Glomerular visceral epithelial cell (primary cell): Measurements from ENCODE around the gene EMILIN2.

Experiments
- DNase-seq: peaks from one replicate; pipeline ENCODE4 v3.0.0-alpha.2; 2016; ENCODE audit errors: extremely low spot score

EMILIN2 gene

DNA sequence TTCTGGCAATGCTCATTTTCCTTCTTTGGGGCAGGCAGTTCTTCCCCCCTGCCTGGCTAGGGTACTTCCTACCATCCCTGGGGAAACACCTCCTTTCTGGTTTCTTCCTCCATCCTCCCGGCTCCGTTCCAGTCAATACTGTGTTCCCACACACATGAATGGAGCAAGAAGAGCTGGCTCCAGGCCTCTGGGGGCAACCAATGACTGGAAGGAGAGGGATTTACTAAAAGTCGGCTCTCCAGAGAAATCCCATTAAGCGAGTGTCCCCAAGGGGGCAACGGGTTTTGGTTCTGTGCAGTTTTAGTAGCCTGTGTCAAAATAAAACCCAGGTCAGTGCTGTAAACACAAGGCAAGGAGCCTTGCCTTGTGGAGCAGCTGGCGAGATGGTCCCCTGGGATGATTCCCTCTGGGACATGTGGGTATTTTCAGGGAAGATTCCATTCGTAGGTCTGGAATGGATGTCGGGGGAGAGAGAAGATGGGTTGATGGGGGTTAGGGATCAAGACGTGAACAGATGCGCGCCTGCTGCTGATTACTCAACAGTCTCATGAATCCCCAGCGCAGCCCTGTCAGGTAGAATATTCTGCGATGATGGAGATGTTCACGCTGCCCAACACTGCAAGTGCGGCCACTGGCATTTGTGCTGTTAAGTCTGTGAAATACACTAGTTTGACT is 32.0 kb downstream of the EMILIN2 start:
- no peak for DNase-seq

DNA sequence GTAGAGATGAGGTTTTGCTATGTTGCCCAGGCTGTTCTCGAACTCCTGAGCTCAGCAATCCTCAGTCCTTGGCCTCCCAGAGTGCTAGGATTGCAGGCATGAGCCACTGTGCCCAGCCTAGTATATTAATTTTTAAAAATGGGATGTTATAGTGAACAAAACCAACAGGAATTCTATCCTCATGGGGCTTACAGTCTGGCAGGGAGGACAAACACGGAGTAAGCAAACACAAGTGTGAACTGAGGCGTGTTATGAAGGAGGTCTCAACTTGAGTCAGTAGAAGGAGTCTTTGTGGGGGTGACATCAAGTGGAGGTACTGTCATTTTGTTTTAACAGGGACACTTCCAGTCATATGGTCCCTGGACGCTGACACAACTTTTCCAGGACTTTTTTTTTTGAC is 33.1 kb downstream of the EMILIN2 start:
- no peak for DNase-seq

DNA sequence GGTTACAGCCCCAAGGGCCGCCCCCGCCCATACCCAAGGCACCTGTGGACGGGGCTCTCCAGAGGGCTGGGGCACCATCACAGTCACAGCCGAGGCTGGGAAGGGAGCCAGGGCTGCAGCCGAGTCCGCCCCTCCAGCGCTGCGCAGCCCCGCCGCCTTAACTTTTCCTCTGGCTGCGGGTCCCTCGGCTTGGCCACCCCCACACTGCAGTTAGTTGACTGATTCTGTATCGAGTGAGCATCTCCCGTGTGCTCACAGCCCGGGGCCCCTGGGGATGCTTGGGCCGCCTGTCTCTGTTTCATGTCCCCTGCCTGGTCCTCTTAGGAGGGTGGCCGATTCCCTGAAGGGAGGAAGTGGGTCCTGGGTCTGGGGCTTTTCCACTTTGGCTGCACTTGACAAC is 33.7 kb downstream of the EMILIN2 start:
- no peak for DNase-seq

DNA sequence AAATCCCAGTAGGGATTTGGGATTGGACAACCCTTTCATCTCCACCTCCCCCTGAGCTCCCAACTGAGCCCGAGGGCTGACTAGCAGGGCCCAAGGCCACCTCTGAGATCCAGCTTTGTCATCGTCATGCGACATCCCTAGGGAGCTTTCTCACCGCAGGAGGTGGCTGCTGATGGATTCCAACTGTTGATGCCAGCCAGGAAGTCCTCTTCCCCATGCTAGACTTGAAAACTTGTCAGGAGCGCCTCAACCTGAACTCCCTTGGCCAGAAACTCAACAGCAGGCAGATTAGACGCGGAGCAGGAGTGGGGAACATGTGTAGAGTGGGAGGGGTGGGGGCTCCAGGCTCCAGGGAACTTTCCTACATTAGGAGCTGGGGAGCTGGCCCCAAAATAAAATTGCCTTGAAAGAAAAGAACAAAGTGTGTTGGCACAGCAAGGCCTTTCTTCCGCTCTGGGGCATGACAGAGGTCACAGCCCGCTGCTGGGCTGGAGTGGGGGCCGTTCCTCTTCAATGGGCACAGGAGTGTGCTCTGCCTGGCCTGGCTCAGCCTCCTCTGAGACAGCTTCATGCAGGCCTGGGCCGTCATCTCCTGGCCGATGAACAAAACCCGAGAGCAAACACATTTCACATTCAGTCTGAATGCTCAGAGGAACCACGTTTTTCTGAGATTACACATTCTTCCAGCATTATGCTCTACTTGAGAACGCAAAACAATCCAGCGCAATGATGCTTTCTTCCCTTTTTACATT is 34.5 kb downstream of the EMILIN2 start:
- peak; percentile 85 for DNase-seq

DNA sequence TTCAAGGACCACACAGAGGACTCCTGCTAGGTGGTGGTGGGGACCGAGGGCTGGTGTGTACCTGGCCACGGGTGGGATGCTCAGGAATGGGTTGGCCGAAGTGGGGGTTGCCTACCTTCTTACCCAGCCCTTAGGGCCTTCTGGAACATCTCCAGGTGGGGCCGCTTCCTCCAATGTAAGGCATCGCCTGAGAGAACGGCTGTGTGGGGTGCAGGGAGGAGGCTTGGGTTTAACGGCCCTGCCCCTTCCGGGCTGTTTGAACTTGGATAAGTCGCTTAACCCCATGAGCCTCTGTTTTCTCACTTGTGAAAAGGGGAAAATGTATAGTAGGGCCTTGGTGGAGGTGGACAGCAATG is 35.0 kb downstream of the EMILIN2 start:
- no peak for DNase-seq

DNA sequence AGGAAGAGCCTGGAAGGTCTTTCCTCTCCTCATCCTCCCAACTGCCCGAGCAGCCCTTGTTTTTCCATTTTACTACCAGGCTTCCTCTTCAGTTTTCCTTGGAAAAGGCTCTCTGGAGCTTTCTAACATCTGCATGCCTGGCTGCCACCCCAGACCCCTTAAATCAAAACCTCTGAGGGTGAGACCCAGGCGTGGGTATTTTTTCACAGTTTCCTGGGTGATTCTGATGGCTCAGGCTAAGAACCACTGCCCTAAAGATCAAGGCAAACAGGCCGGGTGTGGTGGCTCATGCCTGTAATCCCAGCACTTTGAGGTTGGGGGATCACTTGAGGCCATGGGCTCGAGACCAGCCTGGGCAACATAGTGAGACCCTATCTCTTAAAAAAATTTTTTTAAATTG is 35.4 kb downstream of the EMILIN2 start:
- DNase-seq = no peak

DNA sequence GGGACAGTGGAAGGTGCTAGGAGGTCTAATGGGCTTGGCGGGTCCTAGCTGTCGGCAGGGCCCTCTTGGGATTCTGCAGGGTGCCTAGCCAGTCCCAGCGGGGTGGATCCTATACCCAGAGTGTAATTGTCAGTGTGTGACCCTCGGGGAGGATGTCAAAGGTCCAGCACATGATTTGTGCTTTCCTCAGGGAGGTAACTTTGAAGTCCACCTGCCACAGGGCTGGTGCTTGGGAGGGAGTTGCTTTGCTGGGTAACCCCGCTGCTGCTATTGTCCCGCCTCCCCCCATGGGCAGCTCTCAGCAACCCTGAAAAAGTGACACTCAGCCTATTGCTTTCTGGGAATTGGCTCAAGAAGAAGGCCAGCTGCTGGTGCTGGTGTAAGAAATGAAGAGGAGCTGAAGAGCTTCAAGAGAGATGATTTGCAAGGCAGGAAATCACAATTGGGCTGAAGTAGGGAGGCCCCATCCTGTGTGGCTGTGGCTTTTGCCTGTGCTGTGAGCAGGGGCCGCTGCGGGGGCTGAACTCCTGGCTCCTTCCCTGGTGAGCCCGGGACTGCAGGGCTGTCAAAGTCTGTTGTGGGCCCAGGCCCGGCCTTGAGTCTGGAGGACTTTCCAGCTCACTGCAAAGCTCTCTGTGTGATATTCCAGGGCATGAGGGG is 36.4 kb downstream of the EMILIN2 start:
- DNase-seq = no peak

DNA sequence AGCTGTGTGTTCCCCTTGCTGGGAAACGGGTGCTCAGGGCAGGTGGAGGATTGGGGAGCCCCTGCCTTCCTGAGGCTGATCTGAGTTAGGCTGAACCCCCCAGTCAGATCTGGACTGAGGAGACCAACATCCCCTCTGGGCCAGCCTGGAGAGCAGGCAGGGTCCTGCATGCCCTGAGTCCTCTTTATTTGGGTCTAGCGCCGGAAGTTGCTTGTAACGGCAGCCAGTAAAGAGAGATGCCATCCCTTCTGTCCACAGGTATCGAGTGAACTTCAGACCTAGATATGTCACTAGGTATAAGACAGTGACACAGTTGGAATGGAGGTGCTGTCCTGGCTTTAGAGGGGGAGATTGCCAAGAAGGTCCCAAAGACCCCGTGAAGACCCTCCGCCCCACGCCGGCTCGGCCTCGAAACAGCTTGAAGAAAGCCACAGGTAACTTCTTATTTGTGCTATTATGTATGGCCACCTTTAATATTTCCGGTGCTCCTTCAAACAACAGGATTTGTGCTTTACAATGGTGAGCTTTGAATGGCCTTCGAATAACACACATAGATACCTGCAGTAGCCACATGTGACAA is 38.0 kb downstream of the EMILIN2 start:
- DNase-seq = no peak

DNA sequence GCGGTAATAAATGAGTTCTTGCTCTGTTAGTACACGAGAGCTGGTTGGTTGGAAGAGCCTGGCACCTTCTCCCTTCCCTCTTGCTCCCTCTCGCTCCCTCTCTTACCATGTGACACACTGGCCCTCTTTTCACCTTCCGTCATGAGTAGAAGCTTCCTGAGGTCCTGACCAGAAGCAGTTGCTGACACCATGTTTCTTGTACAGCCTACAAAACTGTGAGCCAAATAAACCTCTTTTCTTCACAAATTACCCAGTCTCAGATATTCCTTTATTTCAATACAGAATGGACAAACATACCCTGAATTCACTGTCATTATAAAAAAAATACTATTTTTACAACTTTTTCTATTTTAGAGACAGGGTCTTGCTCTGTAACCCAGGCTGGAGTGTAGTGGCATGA is 40.7 kb downstream of the EMILIN2 start:
- no peak for DNase-seq

DNA sequence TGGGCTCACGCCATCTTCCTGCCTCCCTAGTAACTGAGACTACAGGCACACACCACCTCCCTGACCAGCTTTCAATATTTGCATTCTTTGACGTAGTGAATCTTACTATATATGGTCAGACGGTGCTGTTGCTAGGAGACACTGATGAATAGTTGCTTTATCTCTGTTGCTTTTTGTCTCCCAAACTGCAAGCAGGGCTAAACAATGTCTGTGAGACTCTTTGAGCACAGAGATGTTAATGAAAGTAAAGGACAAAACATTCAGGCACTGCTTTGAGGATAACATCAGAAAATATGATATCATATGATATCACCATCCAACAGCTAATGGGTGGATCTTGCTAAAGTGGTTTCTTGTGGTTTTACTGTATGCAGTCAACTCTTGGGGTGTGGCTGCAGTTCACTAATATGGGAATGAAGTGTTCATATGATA is 43.0 kb downstream of the EMILIN2 start:
- no peak for DNase-seq

DNA sequence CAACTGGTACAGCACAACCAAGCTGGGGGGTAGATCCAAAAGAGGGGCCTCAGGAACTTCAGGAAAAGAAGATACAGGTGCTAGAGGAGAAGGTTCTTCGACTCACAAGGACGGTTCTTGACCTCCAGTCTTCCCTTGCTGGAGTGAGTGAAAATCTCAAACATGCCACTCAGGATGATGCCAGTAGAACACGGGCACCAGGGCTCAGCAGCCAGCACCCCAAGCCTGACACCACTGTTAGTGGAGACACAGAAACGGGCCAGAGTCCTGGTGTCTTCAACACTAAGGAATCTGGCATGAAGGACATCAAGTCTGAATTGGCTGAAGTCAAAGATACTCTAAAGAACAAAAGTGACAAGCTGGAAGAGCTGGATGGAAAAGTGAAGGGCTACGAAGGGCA is 43.8 kb downstream of the EMILIN2 start:
- no peak for DNase-seq

DNA sequence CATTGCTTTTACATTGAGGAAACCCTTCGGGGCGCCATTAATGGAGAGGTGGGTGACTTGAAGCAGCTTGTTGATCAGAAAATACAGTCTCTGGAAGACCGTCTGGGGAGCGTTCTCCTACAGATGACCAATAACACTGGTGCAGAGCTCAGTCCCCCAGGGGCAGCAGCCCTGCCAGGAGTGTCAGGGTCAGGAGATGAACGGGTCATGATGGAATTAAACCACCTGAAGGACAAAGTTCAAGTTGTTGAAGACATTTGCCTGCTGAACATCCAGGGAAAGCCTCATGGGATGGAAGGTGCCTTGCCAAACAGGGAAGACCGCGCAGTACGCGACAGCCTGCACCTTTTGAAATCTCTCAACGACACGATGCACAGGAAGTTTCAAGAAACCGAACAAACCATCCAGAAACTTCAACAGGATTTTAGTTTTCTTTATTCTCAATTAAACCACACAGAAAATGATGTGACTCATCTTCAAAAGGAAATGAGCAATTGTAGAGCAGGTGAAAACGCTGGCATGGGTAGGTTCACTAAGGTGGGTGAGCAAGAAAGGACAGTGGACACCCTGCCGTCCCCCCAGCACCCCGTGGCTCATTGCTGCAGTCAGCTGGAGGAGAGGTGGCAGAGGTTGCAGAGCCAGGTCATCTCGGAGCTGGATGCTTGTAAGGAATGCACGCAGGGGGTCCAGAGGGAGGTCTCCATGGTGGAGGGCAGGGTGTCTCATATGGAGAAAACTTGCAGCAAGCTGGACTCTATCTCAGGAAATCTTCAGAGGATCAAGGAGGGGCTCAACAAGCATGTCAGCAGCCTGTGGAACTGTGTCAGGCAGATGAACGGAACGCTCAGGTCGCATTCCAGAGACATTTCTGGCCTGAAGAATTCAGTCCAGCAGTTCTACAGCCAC is 45.0 kb downstream of the EMILIN2 start:
- DNase-seq = no peak

DNA sequence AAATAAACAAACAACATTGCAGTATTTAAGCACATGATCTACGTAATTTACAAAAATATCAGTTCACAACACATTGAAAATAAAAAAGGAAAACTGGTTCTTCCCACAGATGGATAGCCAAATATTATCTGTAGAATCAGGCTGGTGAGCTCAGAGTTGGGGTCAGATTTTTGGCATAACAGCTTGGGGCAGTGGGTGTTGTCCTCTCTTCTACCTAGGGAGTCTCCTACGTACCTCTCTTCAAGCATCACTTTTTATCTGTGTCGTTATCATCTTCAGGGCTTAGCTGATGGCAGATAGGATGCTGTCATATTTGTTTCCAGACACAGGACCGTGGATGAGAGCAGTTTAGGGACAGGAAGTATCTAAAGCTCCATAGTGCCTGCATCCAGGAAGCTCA is 46.2 kb downstream of the EMILIN2 start:
- DNase-seq = no peak

DNA sequence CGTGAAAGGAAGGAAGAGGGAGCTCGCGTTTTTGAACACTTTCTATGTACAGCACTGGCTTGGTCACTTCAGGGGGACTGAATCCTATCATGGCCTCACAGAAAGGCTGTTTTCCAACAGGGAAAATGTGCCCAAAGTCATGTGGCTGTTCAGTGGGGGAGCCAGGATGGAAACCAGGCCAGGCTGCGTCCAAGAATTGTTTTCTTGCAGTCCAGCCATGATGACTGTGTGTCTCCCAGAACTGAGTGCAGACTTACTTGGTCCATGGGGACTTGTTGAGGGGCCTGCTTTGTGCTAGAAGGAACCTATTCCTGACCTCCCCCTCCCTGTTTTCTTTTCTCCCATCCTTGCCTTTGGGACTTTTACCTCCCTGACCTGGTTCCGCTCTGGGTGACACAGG is 46.9 kb downstream of the EMILIN2 start:
- DNase-seq = no peak

DNA sequence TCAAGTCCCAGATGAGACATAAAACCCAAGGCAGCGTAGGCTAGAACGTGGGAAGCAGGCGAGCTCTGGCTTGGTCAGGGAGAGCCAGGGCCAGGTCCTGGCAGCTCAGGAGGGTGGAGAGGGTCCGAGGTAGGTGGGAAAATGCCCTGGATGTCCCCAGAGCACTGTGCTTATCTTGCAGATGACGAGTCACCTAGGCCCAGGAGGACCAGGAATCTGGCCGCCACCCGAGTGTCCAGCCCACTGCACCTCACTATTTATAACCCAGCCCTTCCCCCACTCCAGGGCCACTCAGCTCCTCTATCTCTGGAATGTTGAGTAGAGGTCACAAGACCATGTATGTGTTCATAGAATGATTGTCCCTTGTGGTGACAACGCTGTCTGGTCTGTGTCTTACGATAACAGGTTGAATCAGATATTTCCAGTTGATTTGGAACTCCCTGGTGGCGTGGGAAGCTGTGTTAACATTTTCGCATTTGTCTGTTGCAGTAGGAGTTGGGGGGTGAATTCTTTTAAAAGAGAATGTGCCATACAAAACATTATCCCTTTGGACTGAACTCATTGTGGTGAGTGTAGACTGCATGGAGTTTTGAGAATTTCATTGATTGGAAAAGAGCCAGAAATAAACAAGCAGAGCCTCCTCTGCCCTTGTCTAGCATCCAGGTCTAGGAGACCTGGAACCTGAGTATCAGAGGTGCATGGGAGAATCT is 47.5 kb downstream of the EMILIN2 start:
- no peak for DNase-seq

DNA sequence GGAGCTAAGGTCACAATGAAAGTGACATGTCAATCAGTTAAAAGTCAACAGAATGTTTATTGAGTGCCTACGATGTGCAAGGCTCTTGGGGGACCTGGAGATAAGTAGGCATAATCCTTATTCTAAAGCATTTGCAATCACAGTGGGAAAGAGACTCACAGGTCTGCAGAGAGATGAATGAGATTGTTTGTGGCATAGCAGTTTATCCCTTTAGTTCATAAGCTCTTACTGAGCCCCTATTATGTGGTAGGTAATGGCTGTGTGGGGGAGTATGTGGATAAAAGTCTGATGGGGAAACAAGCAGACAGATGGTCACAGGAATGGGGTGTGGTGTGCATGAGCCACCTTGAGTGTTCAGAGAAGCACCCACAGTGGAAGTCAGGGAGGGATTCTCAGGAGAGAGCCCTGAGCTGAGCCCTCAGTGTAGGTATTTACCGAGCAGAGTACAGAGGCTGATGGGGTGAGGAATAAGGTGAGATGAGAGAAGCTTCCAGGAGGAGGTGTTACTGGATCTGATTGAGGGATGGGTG is 48.1 kb downstream of the EMILIN2 start:
- no peak for DNase-seq

DNA sequence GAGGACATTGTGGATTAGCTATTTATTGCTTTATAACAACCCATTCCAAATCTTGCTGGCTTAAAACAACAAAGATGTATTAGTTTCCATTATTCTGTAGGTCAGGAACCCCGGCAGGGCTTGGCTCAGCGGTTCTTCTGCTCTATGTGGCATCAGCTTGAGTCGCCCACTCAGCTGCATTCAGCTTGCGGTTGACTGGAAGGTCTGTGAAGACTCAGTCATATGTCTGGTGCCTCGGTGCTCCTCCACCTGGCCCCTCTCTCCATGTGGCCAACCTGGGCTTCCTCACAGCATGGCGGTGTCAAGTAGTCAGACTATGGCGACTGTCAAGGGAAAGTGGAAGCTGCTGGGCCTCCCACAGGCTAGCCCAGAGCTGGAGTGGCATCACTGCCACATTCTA is 48.6 kb downstream of the EMILIN2 start:
- no peak for DNase-seq

DNA sequence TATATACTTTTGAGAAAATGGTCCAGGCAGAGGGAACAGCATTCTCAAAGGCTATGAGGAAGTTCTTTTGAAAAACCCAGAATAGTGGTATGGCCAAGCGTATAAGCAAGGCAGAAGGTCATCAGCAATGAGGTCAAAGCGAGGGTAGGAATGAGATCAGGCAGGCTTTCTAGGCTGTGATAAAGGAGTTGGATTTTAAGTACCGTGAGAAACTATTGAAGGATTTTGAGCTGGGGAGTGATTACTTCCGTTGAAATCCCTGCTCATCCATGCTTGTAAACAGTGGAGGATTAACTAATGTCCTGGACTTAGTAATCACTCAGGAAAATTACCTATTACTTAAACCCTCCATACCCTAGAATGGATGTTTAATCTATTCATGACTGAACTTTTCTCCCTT is 50.2 kb downstream of the EMILIN2 start:
- DNase-seq = no peak

DNA sequence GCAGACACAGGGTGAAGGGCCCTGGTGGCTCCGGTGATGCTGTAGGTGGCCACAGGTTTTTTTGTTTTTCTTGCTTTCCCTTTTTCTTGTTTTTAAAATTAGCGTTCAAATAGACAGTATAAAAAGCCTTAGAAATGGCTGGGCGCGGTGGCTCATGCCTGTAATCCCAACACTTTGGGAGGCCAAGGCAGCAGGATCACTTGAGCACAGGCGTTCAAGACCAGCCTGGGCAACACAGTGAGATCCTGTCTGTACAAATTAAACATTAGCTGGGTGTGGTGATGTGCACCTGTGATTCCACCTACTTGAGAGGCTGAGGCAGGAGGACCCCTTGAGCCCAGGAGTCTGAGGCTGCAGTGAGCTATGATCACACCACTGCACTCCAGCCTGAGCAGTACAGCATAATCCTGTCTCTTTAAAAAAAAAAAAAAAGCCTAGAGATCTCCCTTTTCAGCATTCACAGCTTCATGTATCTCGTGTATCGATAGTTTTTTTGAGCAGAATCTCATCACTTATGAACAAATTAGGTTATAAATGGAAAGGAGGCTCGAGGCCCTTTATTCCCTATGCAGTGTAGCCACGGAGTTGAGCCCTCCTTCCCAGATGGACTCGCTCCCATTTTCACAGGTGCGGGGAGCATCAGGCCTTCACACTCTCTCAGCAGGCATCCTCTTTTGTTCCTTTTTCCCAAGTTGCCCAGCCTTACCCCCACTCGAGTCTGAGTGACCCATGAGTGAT is 50.8 kb downstream of the EMILIN2 start:
- no peak for DNase-seq

DNA sequence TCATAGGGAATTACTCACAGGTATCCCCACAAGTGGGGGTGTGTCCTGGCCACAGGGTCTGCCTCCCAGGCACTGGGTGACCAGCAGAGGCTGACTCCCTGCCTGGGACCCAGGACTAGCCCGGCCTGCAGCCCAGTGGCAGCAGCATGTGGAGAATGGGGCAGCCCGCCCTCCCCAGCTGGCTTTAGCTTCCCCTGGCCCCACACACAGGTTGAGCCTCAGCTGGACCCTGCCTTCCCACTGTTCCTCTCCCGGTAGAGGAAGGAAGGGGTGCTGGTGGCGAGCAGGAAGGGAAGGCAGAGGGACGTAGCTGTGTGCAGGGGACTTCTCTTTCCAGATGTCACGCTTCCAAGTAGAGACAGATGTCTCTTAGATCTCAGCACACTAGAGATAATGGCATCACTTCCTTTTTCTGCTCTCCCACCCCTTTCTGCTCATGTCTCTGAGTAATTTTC is 51.4 kb downstream of the EMILIN2 start:
- DNase-seq = peak; percentile 72
